NT2/D1 (cell line): Measurements from ENCODE around the gene FOXP3.

Source experiments
- SUZ12 ChIP-seq: IDR thresholded peaks from 2 replicates; pipeline ENCODE4 v1.6.1; 2011; ENCODE audit not compliant: insufficient read length, insufficient read depth; ENCODE audit errors: extremely low read depth
- ZNF274 ChIP-seq: IDR thresholded peaks from 2 replicates; pipeline ENCODE4 v1.6.1; 2011; ENCODE audit warnings: mild to moderate bottlenecking, low read depth, low read length

GRCh38 chrX:49214996-49215526, 49.4 kb downstream of the FOXP3 start:
- TF ChIP-seq SUZ12, result no peak
- TF ChIP-seq ZNF274, result no peak
